ENCODE data around the gene APRT.

APRT gene

GRCh38 chr16:88830258-88830657 is 18.5 kb upstream of the APRT start:
- Histone ChIP-seq H2BK5ac (ENCODE audit: low read length) (no peak overlapping the region), H3K56ac (ENCODE audit: low read length) (no peak overlapping the region), H2BK15ac (replicated peaks; ENCODE audit: low read depth) (no peak overlapping the region), H3K9ac (ENCODE audit: low read length) (no peak overlapping the region), H2BK120ac (ENCODE audit: low read depth, low read length) (no peak overlapping the region), H3K79me1 (ENCODE audit: low read length) (no peaks in the 10 kb centered on the region), H3K27me3 (ENCODE audit: insufficient read depth, low read length, poor library complexity) (no peaks in the 10 kb centered on the region), H2AK5ac (ENCODE audit: low read length) (no peak overlapping the region), H3K4me2 (ENCODE audit: low read length) (no peak overlapping the region), H4K8ac (ENCODE audit: low read depth, low read length) (no peak overlapping the region), H4K5ac (ENCODE audit: low read length) (no peak overlapping the region), H3K23ac (ENCODE audit: low read length) (no peak overlapping the region), H3K27ac (ENCODE audit: low read depth, low read length) (no peak overlapping the region), H3K79me2 (ENCODE audit: control insufficient read depth, insufficient read depth, low read length) (no peaks in the 10 kb centered on the region), H3K18ac (ENCODE audit: low read length) (no peak overlapping the region), H3K4me3 (ENCODE audit: low read length) (no peak overlapping the region), H3K36me3 (ENCODE audit: control insufficient read depth, insufficient read depth, low read length) (no peaks in the 10 kb centered on the region), H3K4ac (ENCODE audit: low read depth, low read length) (no peak overlapping the region), H3K4me1 (ENCODE audit: control insufficient read depth, low read depth, low read length) (no peaks in the 10 kb centered on the region)
- DNase-seq = no peak
- no CpG with 5 or more reads among the region's 11 CpGs for WGBS (ENCODE audit: extremely low coverage, insufficient coverage, low lambda C conversion rate)

GRCh38 chr16:88828711-88829110 is 17.0 kb upstream of the APRT start:
- Histone ChIP-seq H2BK120ac (ENCODE audit: low read depth, low read length) (no peak overlapping the region), H2AK5ac (ENCODE audit: low read length) (no peak overlapping the region), H3K4ac (ENCODE audit: low read depth, low read length) (no peak overlapping the region), H3K18ac (ENCODE audit: low read length) (no peak overlapping the region), H3K56ac (ENCODE audit: low read length) (no peak overlapping the region), H3K27ac (ENCODE audit: low read depth, low read length) (no peak overlapping the region), H3K23ac (ENCODE audit: low read length) (no peak overlapping the region), H3K36me3 (ENCODE audit: control insufficient read depth, insufficient read depth, low read length) (no peaks in the 10 kb centered on the region), H3K79me2 (ENCODE audit: control insufficient read depth, insufficient read depth, low read length) (no peaks in the 10 kb centered on the region), H3K9ac (ENCODE audit: low read length) (no peak overlapping the region), H4K8ac (ENCODE audit: low read depth, low read length) (no peak overlapping the region), H3K4me2 (ENCODE audit: low read length) (no peak overlapping the region), H3K4me3 (ENCODE audit: low read length) (no peak overlapping the region), H2BK15ac (replicated peaks; ENCODE audit: low read depth) (no peak overlapping the region), H3K79me1 (ENCODE audit: low read length) (no peaks in the 10 kb centered on the region), H2BK5ac (ENCODE audit: low read length) (no peak overlapping the region), H4K5ac (ENCODE audit: low read length) (no peak overlapping the region), H3K4me1 (ENCODE audit: control insufficient read depth, low read depth, low read length) (no peaks in the 10 kb centered on the region), H3K27me3 (ENCODE audit: insufficient read depth, low read length, poor library complexity) (no peaks in the 10 kb centered on the region)
- no CpG with 5 or more reads among the region's 24 CpGs for whole genome bisulfite sequencing (ENCODE audit: extremely low coverage, insufficient coverage, low lambda C conversion rate)
- DNase-seq = no peak

GRCh38 chr16:88827727-88828126 is 16.0 kb upstream of the APRT start:
- H4K8ac ChIP-seq (ENCODE audit: low read depth, low read length) = no peak overlapping the region
- no peak overlapping the region for H4K5ac ChIP-seq (ENCODE audit: low read length)
- H3K36me3 ChIP-seq (ENCODE audit: control insufficient read depth, insufficient read depth, low read length) = no peaks in the 10 kb centered on the region
- H3K9ac ChIP-seq (ENCODE audit: low read length) = no peak overlapping the region
- H3K4me2 ChIP-seq (ENCODE audit: low read length) = no peak overlapping the region
- no peak overlapping the region for H3K4me3 ChIP-seq (ENCODE audit: low read length)
- no peak overlapping the region for H3K4ac ChIP-seq (ENCODE audit: low read depth, low read length)
- H3K79me2 ChIP-seq (ENCODE audit: control insufficient read depth, insufficient read depth, low read length) = no peaks in the 10 kb centered on the region
- H3K79me1 ChIP-seq (ENCODE audit: low read length) = no peaks in the 10 kb centered on the region
- no peak for DNase-seq
- no peaks in the 10 kb centered on the region for H3K4me1 ChIP-seq (ENCODE audit: control insufficient read depth, low read depth, low read length)
- H2BK5ac ChIP-seq (ENCODE audit: low read length) = no peak overlapping the region
- no peak overlapping the region for H2AK5ac ChIP-seq (ENCODE audit: low read length)
- WGBS (ENCODE audit: extremely low coverage, insufficient coverage, low lambda C conversion rate) = no CpG with 5 or more reads among the region's 21 CpGs
- no peak overlapping the region for H3K27ac ChIP-seq (ENCODE audit: low read depth, low read length)
- no peaks in the 10 kb centered on the region for H3K27me3 ChIP-seq (ENCODE audit: insufficient read depth, low read length, poor library complexity)
- H3K23ac ChIP-seq (ENCODE audit: low read length) = no peak overlapping the region
- no peak overlapping the region for H3K56ac ChIP-seq (ENCODE audit: low read length)
- H2BK120ac ChIP-seq (ENCODE audit: low read depth, low read length) = no peak overlapping the region
- no peak overlapping the region for H2BK15ac ChIP-seq (replicated peaks; ENCODE audit: low read depth)
- H3K18ac ChIP-seq (ENCODE audit: low read length) = no peak overlapping the region

- H3K4me1 ChIP-seq (ENCODE audit: control insufficient read depth, low read depth, low read length) = no peaks in the 10 kb centered on the region
- no peaks in the 10 kb centered on the region for H3K79me1 ChIP-seq (ENCODE audit: low read length)
- no peaks in the 10 kb centered on the region for H3K79me2 ChIP-seq (ENCODE audit: control insufficient read depth, insufficient read depth, low read length)
- no peak overlapping the region for H3K23ac ChIP-seq (ENCODE audit: low read length)
- H3K27ac ChIP-seq (ENCODE audit: low read depth, low read length) = no peak overlapping the region
- H2BK5ac ChIP-seq (ENCODE audit: low read length) = no peak overlapping the region
- no peaks in the 10 kb centered on the region for H3K27me3 ChIP-seq (ENCODE audit: insufficient read depth, low read length, poor library complexity)
- no peak overlapping the region for H3K4me2 ChIP-seq (ENCODE audit: low read length)
- no peak overlapping the region for H4K8ac ChIP-seq (ENCODE audit: low read depth, low read length)
- no peak overlapping the region for H3K4ac ChIP-seq (ENCODE audit: low read depth, low read length)
- no peak overlapping the region for H3K56ac ChIP-seq (ENCODE audit: low read length)
- no peak overlapping the region for H4K5ac ChIP-seq (ENCODE audit: low read length)
- no peak overlapping the region for H3K18ac ChIP-seq (ENCODE audit: low read length)
- DNase-seq = no peak
- WGBS (ENCODE audit: extremely low coverage, insufficient coverage, low lambda C conversion rate) = no CpG with 5 or more reads among the region's 26 CpGs
- H3K36me3 ChIP-seq (ENCODE audit: control insufficient read depth, insufficient read depth, low read length) = no peaks in the 10 kb centered on the region
- H2BK120ac ChIP-seq (ENCODE audit: low read depth, low read length) = no peak overlapping the region
- H3K4me3 ChIP-seq (ENCODE audit: low read length) = no peak overlapping the region
- H2AK5ac ChIP-seq (ENCODE audit: low read length) = no peak overlapping the region
- H2BK15ac ChIP-seq (replicated peaks; ENCODE audit: low read depth) = no peak overlapping the region
- no peak overlapping the region for H3K9ac ChIP-seq (ENCODE audit: low read length)
Measured at GRCh38 chr16:88826070-88826840, 14.5 kb upstream of the APRT start.

- H3K4ac ChIP-seq (ENCODE audit: low read depth, low read length) = no peak overlapping the region
- no peak overlapping the region for H3K27ac ChIP-seq (ENCODE audit: low read depth, low read length)
- H3K4me3 ChIP-seq (ENCODE audit: low read length) = no peak overlapping the region
- no peaks in the 10 kb centered on the region for H3K36me3 ChIP-seq (ENCODE audit: control insufficient read depth, insufficient read depth, low read length)
- no peak overlapping the region for H4K5ac ChIP-seq (ENCODE audit: low read length)
- no peaks in the 10 kb centered on the region for H3K79me2 ChIP-seq (ENCODE audit: control insufficient read depth, insufficient read depth, low read length)
- no peak overlapping the region for H2BK15ac ChIP-seq (replicated peaks; ENCODE audit: low read depth)
- H3K4me2 ChIP-seq (ENCODE audit: low read length) = no peak overlapping the region
- no peak overlapping the region for H3K9ac ChIP-seq (ENCODE audit: low read length)
- H3K4me1 ChIP-seq (ENCODE audit: control insufficient read depth, low read depth, low read length) = no peaks in the 10 kb centered on the region
- no peak overlapping the region for H3K23ac ChIP-seq (ENCODE audit: low read length)
- no peaks in the 10 kb centered on the region for H3K27me3 ChIP-seq (ENCODE audit: insufficient read depth, low read length, poor library complexity)
- DNase-seq = no peak
- no peak overlapping the region for H2BK5ac ChIP-seq (ENCODE audit: low read length)
- H3K56ac ChIP-seq (ENCODE audit: low read length) = no peak overlapping the region
- H3K79me1 ChIP-seq (ENCODE audit: low read length) = no peaks in the 10 kb centered on the region
- H3K18ac ChIP-seq (ENCODE audit: low read length) = no peak overlapping the region
- no peak overlapping the region for H2BK120ac ChIP-seq (ENCODE audit: low read depth, low read length)
- no peak overlapping the region for H2AK5ac ChIP-seq (ENCODE audit: low read length)
- H4K8ac ChIP-seq (ENCODE audit: low read depth, low read length) = no peak overlapping the region
- no CpG with 5 or more reads among the region's 12 CpGs for WGBS (ENCODE audit: extremely low coverage, insufficient coverage, low lambda C conversion rate)
Measured at GRCh38 chr16:88825146-88825545, 13.4 kb upstream of the APRT start.

Measured in mesendoderm (in vitro differentiated cells).